GM12874 (cell line): Measurements from ENCODE around the gene NPW.

Source experiments
- CTCF ChIP-seq: IDR thresholded peaks from 2 replicates; pipeline ENCODE4 v1.5.1; 2011; ENCODE audit warnings: low read depth, mild to moderate bottlenecking, control low read depth, low read length, moderate library complexity; ENCODE audit not compliant: insufficient read depth

NPW gene

GRCh38 chr16:2023092-2024031 is 3.8 kb downstream of the NPW start:
- peak; percentile 99 for TF ChIP-seq CTCF

GRCh38 chr16:2024032-2024420 is 4.4 kb downstream of the NPW start:
- no peak for TF ChIP-seq CTCF

GRCh38 chr16:2025251-2025650 is 5.7 kb downstream of the NPW start:
- TF ChIP-seq CTCF, result no peak

- no peak for TF ChIP-seq CTCF
Measured at GRCh38 chr16:2025878-2026460, 6.4 kb downstream of the NPW start.

- TF ChIP-seq CTCF, result no peak
Measured at GRCh38 chr16:2026461-2027023, 7.0 kb downstream of the NPW start, which contains the start of gene NHERF2. NHERF2 (plus strand) TSS chr16:2026902; CDS start chr16:2027006, 104 bp downstream.

- no peak for TF ChIP-seq CTCF
Measured at GRCh38 chr16:2027024-2028010, 7.7 kb downstream of the NPW start.

- TF ChIP-seq CTCF, result no peak
Measured at GRCh38 chr16:2028146-2028545, 8.6 kb downstream of the NPW start.
